PC-3 (cell line): ENCODE measurements around the gene CLMN.

ENCODE experiments used
- CTCF ChIP-seq: fragments of 300-600 bp; sonication (generic); conservative IDR thresholded peaks from 2 replicates; pipeline ENCODE4 v1.5.1; 2017; ENCODE audit warnings: antibody characterized with exemption, low read depth, mild to moderate bottlenecking, low read length
- EZH2phosphoT487 ChIP-seq: fragments of 300-600 bp; sonication (generic); IDR thresholded peaks from 2 replicates; pipeline ENCODE4 v1.6.1; 2018; ENCODE audit warnings: mild to moderate bottlenecking, antibody characterized with exemption, low read length, borderline replicate concordance

GRCh38 chr14:95360828-95361227, 41.1 kb upstream of the CLMN start:
- TF ChIP-seq CTCF (no peak), EZH2phosphoT487 (no peak)
